Fibroblast of peridontal ligament (primary cell): ENCODE data around the gene DCAKD.

Experiments used
- DNase-seq: peaks from one replicate; pipeline ENCODE4 v3.0.0-alpha.2; 2010; ENCODE audit errors: extremely low read depth

The DCAKD gene, protein sequence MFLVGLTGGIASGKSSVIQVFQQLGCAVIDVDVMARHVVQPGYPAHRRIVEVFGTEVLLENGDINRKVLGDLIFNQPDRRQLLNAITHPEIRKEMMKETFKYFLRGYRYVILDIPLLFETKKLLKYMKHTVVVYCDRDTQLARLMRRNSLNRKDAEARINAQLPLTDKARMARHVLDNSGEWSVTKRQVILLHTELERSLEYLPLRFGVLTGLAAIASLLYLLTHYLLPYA

DNA sequence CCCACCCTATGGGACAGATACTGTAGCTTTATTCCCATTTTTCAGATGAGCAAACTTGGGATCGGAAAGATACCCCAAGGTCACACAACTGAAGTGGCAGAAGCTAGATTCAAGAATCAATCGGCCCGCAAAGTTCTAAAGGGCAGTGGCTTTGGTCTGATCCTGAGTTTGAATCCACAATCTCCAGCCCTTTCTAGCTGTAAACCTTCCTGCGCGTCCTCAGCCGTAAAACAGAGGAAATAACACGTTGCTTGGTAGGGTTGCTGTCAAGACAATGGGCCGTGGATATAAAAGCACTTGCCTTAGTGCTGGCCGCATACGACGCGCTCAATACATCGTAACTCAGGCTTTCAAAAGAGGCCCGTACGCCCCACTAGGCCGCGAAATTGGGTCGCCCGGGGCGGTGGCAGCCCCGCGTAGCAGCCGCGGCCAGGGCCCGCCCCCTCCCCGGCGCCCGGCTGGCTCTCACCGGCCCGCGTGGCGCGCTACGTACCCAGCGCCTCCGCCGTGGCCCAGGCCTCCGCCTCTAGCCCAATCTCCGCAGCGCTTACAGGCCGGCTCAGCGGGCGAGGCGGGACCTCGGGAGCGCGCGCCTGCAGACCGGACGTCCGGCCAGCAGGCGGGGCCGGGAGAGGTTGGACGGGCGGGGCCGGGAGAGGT is at the start of gene DCAKD:
Gene DCAKD (minus strand): TSS at position 573 of the 660 bp plus-strand sequence. CDS start 16,747 bp downstream, outside the sequence.
- peak; percentile 89 for DNase-seq

DNA sequence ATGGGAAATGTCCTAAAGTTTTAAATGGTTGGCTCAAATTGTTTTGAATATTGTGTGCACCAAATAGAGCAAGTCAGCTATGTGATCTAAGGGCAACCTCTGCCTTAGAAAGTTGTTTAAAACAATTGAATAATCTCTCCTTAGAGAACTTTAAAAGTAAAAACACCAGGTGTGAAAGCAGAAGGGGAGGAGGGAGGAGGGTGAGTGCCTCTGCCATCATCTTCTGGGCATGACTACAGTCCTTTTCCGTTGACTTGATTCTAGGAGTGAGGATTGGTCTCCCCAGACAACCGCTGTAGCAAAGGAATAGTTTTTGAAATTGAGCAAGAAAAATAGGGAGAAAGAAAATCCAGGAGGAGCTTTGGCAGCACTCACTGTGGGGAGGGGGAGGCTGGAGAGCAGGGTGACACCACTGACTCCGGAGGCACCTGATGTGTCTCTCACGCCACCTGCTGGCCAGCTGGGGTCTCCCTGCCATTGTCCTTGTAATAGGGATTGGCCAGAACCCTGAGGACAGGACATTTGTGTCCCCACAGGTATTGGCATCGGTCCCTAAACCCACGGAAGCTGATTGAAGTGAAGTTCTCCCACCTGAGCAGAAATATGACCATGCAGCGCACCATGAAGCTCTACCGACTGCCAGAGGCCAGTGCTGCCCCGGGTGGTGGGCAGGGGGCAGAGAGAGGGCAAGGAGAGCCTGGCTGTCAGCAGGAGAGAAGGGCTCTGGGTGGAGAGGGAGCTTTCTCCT is 47.6 kb upstream of the DCAKD start:
- peak; percentile 73 for DNase-seq

DNA sequence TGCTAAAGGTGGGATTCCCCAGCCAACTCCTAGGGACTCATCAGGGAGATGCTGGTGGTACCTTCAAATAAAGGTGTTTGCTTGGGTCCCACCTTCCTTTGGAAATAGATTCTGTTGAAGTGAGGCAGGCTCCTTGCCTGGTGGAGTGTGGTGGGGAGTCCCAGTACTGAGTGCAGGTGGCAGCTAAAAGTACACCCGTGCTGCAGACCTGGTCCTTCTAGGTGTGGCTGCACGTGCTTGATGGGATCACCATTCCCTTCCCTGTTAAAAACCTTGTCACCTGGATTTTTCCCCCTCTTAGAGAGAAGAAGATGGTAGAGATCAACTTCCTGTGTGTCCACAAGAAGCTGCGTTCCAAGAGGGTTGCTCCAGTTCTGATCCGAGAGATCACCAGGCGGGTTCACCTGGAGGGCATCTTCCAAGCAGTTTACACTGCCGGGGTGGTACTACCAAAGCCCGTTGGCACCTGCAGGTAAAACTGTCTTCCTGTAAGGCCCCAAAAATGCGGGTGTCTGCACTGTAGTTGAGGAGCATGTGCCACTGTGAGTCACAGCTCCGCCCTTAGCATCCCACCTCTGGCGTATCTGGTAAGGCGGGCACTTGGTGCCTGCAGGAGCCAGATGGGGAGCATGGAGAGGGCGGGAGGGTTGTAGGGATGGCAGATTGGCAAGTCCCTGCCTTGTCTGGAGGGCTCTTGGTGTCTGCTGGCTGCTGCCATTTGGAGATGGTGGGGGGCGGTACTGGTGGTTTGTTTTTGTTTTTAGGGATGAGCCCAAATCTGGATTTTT is 46.8 kb upstream of the DCAKD start:
- DNase-seq = no peak

DNA sequence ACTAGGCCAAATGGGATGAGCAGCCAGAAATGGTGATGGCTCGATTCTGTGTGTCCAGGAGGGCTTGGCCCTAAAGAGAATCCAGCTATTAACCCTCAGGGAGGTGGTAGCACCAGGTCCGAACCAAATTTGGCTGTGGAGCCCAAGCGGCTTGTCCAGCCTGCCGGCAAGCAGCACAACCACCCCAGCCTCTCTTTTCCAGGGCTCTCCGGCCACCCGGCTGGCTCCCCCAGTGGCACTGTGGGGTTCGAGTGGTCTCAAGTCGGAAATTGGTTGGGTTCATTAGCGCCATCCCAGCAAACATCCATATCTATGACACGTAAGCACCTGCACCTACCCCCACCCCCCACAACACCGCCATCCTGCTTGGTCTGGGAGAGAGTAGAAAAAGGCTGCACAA is 45.5 kb upstream of the DCAKD start:
- DNase-seq = no peak

DNA sequence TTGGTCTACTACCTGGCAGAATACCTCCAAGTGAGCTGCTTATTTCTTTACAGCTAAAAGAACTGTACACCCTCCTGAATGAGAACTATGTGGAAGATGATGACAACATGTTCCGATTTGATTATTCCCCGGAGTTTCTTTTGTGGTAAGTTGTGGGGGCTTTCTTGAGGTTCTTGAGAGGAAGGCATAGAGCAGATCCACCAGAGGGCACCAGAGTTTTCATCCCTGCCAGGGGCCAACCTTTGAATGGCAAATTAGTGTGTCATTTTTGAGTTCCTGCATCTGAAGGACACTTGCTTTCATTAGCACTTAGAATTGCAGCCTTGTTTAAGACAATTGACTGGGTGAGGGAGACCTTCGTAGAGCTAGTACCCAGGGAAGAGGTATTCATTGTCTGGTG is 44.7 kb upstream of the DCAKD start:
- peak; percentile 63 for DNase-seq

DNA sequence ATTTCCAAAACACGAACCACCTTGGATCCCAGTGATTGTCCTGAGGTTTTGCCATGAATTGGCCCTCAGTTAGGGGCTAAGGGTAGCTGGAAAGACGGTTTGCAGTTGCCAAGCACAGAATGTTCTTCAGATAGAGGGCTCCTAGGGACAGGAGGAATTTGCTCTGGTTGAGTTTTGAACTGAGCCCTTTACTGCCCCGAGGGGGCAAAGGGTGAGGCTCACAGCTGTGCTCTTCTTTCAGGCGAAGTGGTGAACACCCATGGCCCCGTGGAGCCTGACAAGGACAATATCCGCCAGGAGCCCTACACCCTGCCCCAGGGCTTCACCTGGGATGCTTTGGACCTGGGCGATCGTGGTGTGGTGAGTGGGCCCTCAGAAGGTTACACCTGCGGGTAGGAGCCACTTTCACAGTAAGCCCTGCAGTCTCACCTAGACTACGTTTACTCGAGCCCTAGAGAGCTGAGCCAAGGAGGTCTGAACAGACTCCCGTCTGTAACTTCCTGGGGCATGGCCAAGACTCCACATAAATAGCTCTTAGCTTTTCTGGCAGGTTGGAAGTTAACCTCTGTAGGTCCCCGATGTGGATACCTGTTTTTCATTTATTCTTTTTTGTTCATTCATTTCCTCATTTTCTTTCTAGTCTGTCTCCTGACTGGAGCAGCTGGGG is 42.1 kb upstream of the DCAKD start:
- no peak for DNase-seq

DNA sequence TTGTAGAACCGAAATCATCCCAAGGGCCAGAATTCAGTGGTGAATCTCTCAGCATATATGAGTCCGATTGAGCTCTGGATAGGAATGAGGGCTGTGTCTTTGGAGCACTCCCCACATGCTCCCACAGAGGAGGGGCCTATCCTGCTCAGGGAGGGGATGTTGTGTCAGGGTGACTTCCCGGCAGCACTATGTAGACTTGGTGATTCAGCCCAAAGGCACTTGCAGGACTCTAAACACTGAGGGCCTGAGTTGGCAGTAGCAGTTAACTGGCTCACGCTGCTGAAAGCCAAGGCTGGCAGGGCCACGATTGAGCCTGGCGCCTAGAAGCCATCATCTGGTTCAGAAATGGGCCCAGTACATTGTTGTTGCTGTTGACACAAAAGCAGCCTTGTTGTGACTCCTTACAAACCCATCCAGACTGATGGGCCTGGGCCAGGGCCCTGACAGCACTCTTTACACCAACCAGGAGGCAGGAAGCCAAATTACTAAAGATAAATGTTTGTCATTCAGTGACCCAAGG is 41.5 kb upstream of the DCAKD start:
- DNase-seq = peak; percentile 99

DNA sequence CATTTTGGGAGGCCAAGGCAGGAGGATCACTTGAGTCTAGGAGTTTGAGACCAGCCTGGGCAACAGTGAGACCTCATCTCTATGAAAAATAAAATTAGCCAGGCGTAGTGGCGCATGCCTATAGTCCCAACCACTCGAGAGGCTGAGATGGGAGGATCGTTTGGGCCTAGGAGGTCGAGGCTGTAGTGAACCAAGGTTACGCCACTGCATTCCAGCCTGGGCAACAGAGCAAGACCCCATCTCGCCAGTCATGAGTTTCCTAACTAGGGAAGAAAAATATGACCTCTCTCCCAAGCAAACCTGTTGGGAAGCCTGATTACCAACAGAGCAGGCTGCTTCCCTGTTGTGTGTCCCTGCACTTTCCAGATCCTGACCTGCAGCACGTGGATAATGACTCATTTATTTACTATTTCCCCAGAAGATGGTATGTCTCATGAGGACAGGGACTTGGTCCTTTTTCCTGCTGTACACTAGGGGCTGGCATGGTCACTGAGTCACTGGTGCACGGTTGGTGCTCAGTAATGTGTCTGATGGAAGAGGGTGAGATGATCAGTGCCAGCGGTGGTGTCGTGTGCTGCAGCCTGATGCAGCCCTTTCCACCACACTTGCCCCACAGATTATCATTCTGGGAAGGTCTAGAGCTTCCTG is 40.5 kb upstream of the DCAKD start:
- no peak for DNase-seq

DNA sequence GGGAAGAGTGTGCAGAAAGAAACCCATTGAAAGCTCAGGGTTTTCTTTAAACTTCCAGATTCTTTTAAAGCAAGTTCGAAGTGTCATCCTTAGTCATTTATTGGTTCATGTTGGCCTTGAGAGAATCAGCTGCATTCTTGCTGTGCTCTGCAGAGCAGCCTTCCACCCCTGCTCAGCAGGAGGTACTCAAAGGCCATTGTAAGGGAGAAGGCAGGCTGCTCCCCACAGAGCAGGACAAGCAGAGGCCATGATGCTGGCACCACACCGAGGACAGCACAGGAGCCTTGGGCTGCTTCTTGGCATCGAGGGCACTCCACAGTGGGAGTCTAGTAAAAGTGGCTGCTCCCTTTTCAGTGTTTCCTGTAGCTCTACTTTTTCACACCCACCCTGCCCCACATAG is 39.3 kb upstream of the DCAKD start:
- no peak for DNase-seq

DNA sequence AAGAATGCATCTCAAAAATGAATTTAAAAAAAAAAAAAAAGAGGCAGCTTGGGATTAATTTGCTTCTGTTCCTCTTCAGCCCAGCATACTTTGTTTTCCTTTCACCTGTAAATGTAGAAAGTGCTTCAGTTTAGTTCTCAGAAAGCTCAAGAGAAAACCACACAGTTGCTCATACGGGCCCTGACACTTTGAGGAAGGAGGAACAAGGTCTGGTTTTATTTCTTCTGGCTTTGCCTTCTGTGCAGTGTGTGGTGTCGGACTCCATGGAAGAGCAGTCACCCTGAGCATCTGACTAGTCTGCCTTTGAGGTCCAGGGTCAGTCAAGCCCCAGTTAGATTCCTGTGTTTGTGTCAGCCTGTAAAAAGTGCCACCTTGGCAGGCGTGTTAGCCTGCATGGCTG is 37.3 kb upstream of the DCAKD start:
- DNase-seq = no peak

DNA sequence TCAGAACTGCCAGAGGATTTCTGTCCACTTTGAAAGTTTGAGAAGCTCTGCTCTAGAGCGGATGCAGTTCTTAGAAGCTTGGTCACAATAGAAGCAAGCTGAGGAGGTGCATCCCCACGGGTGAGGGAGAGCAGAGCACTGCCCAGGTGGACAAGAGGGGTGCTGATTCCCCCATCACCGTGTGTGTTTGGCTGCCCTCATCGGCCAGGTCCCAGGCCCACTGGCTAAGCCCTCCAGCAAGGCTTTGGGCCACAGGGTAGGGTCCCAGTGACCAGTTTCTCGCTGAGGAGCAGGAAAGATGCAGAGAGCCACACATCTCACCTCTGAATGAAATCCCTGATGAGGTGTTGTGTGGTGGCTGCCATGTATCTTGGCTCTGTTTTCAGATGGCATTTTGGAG is 36.5 kb upstream of the DCAKD start:
- DNase-seq = no peak

DNA sequence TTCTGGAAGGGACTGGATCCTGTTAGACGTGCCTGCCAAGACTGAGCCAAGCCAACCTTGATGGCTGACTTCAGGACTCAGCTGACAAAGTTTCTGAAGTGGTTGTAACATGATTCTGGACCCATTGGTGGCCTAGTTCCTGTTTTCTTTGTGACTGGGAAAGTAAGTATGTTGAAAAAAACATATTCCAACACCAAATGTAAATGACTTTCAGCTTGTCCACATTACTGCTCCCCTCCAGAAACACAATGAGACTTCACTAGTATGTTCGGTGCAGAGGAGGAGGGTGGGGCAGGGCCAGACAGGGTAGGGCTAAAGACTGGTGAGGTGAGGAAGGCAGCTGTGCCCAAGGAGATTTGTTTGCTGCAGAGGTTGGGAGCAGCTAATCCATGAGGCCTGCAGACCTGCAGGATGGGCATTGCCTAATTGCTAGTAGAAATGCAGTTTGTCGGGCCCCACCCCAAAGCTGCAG is 36.1 kb upstream of the DCAKD start:
- peak; percentile 69 for DNase-seq

DNA sequence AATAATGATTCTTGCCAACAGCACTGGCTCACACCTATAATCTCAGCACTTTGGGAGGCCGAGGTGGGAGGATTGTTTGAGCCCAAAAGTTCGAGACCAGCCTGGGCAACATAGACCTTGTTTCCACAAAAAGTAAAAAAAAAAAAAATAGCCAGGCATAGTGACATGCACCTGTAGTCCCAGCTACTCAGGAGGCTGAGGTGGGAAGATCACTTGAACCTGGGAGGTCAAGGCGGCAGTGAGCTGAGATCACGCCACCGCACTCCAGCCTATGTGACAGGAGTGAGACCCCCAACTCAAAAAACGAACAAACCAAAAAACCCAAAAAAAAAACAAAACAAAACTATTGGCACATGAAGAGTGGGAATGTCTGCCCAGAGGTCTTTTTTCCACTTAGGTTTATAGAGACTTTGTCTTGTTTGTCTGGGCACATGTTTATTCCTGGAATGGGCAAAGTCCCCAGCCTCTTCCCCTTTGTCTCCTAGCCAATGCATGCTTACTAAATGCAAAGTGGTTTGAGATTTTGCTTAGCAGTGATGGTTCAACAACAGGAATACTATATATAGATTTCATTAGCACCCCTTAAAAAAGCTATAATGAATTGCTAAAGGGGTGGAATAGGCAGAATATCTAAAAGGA is 35.6 kb upstream of the DCAKD start:
- no peak for DNase-seq

DNA sequence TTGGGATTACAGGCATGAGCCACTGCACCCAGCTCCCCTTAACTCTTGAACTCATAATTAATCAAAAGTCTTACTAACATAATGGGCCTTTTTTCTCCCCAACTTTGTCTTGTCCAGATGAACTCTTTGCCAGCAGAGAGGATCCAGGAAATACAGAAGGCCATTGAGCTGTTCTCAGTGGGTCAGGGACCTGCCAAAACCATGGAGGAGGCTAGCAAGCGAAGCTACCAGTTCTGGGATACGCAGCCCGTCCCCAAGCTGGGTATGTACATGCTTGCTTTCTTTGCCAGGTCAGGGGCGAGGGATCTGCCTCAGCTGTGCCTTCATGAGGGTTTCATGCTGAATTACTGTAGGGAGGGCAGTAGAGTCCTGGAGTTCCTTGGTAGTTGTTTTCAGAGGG is 35.0 kb upstream of the DCAKD start:
- DNase-seq = no peak

DNA sequence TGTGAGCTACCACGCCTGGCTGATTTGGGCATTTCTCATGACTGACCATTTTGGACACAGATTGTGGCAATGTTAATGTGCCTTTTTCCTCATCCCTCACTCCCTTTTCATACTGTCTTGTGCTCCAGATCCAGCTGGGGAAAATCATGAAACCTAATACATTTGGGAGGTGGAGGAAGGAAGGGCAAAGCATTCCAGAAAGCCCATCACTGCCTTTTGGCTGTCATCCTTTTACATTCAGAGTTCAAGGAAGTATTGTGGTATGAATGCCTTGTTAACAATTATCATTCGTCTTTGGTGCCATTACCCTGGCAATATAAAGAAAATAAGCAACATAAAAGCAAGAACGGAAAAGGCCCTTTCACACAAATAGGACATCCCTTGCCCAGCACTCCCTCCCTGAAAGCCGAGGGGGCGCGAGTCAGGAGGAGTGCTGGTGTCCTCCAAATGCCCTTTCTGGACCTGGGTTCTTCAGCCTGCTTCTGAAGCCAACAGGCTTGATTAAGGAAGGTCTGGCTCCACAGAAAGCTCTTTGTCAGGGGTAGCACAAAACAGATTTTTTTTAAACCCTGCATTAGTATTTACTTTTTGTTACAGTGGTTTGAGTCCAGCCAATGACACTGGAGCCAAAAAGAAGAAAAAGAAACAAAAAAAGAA is 29.7 kb upstream of the DCAKD start:
- peak; percentile 69 for DNase-seq

DNA sequence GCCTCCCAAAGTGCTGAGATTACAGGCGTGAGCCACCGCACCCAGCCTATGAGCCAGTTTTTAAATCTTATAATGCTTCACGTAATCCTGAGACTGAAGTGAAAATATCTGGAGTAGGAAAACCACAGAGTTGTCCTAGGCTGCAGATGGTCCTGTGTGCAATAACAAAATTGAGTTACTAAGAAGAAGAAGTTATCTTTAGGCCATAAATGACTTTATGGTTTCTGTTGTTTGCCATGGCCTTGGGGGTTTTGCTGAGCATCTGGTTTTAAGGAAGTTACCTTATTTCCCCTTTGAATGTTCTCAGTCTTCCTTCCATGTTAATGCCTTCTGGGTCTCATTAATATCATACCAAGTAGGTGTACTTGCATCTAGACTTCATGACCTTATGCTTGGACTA is 26.2 kb upstream of the DCAKD start:
- DNase-seq = no peak

DNA sequence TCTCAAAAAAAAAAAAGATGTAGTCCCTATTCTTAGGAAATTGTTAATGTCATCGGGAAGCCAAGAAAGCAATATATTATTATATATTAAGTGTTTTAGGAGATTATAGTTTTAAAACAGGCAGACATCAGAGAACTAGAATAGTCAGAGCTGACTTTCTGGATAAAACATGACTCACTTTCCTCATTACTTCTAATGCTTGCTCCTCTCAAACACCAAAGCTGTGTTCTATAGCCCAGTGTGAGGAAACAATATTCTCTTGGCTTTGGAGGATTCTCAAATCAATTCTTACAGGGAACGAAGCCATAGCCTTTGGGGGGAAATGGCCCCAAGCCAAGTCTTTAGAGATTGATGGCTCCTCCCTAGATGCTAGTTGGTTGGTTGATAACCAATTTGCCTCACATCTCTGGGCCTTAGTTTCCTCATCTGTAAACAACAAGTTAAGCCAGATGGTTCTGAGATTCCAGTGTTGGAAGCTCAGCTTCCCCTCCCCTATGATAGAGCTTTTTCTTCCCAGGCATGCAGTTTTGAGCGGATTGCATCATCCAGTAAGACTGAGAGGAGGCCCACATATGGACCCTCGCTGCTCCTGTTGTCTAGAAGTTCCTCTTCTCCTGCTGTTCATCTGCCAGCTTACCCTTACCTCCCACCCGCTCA is 22.1 kb upstream of the DCAKD start:
- DNase-seq = peak; percentile 97

DNA sequence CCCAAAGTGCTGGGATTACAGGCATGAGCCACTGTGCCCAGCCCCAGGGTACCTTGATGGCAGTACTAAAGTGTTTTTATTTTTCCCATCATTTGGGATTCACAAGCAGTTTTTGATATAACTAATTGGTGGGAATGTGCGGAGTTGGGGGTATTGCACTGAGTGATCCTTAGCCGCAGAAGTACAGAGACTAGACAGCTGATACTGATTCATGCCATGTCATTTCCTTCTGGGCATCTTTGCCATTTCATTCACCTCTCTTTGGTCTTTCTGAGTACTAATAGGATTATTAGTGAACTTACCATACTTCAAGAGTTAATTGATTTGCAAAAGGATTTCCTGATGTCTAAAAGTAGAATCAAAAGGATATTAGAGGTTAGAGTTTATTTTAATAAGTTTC is 19.4 kb upstream of the DCAKD start:
- DNase-seq = no peak

DNA sequence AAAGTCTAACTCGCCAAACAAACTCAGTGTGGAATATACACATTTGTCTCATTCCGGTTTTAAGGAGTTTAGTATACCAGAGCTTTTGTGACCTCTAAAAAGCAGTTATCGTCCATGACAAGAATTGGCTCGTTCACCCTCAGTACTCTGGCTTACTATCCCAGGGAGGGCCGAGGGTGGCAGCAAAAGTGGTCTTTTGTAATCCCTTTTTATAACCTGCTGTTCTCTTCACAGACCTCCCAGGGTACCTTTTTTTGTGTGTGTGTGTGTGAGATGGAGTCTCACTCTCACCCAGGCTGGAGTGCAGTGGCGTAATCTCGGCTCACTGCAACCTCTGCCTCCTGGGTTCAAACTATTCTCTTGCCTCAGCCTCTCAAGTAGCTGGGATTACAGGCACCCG is 18.6 kb upstream of the DCAKD start:
- DNase-seq = no peak
